GM10847 (cell line): ENCODE measurements around the gene LHX3.

Source experiments
- POLR2A ChIP-seq: IDR thresholded peaks from 2 replicates; pipeline ENCODE4 v1.6.1; 2011; ENCODE audit not compliant: insufficient read length; ENCODE audit errors: extremely low read depth

The LHX3 gene

DNA sequence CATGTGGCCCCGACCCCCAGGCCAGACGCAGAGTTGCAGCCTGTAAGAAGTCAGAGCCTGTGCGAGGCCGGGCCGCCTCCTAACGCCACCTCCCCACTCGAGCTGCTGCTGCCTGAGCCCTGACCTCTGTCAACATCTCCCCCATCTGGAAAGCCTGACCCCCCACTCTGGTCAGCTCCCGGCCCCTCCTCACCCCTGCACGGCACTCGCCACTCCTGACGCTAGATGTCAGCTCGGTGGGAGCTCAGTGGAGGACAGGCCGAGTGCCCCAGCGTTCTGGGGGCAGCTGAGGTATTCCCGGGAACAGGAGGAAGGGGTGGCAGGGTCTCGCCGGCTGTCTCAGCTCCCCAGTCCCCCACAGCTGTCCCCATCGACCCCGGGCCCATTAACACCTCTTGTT lies 19.9 kb downstream of the LHX3 start:
- TF ChIP-seq POLR2A, result no peak

DNA sequence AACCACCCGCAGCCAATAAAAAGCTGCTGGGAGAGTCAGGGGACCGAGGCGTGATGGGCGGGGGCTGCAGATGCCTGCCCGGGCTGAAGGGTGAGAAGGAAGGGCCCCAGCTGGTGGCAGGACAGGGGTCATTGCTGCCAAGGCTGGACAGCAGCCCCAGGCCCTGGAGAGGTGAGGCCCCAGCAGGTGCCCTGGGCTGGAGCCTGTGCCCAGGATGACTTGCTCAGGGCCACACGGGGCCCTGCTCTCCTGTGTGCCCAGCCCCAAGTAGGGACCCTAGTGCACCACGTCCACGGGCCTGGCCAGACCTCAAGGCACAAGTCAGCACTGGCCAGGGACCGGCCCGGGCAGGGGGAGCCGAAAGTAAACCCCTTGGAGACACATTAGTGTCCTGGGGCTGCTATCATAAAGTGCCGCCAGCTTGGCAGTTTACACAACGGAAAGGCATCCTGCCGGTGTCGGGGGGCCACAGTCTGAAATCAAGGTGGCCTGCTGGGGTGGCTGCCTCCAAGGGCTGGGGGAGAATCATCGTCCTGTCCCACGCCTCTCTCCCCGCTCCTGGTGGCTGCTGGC lies 22.0 kb downstream of the LHX3 start:
- no peak for TF ChIP-seq POLR2A

DNA sequence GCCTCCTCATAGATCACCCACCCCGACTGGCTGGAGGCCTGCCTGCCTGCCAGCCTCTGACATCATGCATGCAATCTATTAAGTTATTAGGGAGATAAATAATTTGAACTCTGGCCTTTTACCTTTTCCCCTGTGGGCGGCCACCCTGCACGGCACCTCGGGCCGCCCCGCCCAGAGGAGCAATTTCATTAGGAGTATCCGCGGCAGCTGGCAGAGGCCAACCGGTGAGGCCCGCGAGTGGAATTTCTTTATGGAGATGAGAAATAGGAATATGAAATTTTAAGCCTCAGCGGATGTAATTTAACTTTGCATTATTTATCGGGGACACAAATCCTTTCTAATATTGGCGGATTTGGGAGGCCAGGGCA lies 22.5 kb downstream of the LHX3 start:
- TF ChIP-seq POLR2A, result no peak

DNA sequence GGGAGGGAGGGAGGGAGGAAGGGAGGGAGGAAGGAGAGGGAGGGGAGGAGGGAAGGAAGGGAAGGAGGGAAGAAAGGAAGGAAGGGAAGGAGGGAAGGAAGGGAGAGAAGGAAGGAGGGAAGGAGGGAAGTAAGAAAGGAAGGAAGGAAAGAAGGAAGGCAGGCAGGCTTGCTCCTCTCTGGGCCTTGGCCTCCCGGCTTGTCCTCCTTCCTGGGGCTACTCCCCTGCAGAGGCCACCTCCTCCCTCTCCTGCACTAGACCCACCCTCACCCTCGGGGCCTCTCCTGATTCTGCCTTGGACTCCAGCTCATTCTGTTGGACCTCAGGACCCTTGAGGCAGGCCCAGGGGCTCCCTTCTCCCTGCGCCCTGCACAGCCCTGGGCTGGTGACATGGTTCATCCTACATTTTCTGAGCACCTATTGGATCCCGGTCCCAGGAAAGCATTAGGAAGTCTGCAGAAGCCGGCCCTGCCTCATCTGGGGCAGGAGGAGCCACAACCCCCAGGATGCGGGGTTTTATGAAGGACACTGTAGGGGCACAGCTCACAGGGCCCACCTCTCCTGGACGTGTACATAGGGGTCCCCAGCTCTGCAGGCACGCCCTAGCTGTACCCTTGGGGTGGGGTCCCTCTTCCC lies 23.0 kb downstream of the LHX3 start:
- TF ChIP-seq POLR2A, result no peak

DNA sequence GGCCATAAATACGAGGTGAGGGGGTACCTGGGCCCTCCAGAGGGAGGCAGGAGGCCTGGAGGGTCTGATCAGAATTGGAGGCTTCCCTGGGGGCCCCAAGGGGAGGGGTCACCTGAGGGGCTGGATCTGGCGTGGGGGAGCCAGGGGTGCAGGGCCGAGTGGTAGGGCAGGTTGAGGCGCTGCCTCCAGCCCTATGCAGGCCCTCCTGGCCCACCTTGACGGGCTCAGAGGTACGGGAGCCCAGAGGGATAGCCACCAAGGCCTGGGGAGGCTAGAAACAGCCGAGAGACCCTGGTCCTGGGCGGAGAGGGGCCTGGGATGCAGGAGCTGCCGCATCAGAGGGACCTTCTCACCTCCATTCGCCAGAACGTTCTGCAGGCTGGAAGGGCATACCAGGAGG lies 24.3 kb downstream of the LHX3 start:
- no peak for TF ChIP-seq POLR2A

DNA sequence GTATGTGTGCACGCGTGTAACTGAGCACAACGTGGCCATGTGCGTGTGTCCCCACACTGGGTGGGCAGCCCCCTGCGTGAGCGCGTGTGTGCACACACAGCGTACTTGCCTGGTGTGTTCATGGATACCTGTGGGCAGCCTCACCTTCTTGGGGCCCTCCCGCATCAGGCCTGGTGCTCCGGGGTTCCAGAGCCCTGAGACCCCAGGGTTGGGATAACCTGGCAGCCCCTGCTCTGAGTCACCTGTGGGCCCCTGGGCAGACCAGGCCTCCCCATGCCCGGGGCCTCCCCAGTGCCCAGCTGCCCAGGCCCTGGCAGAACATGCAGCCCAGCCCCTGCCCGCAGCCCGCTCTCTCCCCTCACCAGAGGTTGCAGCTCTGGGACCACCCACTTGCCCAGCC lies 25.2 kb downstream of the LHX3 start:
- no peak for TF ChIP-seq POLR2A

DNA sequence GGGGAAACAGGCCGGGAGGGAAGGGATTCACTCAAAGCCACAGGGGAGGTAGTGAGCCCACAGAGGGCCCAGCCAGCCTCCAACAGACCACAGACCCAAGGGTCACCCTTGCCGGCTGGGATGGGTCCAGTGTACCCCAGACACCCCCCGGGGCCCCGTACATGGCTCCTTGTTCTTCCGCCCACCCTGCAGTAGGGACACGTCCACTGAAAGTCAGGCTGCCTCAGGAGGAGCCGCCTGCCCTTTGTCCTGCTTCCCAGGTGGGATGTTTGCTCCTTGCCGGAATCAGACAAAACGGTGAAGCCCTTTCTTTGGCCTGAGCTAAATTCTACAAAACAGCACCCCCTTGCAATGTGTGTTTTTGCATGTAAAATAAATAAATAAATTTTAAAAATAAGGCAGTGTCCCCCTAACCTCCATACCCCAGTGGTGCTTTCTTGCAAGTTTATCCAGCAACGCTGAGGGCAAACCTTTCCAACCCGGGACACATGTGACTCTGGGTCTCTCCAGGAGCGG lies 25.8 kb downstream of the LHX3 start:
- TF ChIP-seq POLR2A, result no peak

DNA sequence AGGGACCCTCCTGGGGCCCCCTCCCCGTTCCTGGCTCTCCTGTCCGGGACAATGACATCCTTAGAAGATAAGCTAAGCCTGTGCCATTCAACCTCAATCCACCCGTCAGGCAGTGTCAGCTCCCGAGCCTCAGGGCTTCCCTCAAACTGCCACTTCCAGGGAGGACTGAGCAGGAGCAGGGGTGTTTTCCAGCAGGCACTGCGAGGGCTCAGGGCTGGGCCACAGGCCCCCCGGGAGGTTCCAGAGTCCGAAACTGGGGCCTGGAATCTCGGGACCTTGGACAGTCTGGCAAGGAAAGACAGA lies 26.2 kb downstream of the LHX3 start:
- no peak for TF ChIP-seq POLR2A

DNA sequence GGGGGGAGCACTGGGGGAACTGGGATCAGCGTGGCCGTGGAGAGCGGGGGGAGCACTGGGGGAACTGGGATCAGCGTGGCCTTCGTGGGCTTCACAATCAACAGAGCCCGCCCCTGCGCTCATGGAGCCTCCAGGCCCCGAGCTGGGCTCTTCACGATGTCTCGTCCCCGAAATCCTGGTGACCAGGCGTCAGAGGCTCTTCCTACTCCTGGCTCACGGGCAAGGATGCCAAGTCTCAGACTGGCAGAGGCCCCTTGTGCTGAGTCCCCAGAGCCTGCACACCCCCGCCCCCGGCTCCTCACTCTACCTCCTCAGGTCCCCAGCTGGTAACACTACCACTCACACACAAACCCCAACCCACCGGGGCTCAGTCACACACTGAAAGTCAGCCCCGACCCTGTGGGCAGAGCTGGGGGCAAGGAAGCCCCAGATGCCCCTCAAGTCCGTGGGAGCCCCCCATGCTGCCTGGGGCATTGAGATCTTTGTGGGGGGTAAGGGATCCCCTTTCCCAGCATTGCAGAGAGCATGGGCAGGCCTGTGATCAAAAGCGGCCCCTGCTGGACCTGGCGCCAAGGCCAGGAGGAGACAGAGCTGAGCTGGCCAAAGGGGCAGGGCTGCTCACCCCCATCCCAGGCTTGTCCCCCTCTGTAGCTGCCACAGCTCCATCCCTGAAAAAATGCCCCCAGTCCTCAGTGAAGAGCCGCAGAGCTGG lies 26.7 kb downstream of the LHX3 start:
- TF ChIP-seq POLR2A, result no peak

DNA sequence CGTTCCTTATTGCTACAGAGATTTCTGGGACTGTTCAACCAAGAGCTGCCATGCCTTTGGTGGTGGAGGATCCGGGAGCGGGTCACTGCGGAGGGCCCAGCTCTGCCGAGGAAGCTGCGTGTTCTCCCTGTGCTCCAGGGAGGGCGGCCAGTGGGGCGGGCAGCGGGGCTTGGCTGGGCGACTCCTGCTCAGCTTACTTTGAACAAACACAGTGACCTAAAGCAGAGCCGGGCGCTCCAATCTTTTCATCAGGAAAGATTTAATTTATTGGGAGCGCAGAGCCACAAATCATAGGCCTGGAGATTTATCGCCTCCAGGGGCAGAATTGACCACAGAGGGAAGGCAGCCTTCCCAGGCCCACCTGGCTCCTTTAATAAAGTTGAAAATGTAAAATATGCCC lies 27.7 kb downstream of the LHX3 start:
- no peak for TF ChIP-seq POLR2A

DNA sequence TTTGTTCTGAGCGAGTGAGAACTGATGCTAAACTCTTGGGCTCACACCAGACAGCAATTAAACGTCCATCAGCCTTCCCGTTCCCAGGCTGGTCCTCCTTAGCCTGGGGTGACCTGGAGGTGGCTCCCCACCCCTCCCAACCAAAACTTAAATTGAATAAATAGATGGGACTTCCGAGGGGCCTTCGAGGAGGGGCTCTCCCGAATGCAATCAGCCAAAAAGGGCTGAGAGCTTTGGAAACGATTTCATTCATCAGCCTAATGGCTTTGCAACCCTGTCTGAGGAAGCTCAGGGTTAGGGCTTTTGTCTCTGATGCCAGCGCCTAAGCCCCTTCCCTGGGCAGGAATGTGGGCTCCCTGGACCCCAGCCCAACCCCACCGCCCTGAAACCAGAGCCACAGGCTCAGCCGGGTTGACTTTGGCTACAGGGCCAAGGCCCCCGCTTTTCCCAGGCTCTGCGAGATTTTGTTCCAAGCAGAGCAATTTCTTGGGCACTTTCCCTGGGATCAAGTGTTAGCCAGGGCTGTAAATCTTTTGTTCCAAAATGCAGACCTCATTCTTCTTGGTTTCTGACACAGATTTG lies 29.2 kb downstream of the LHX3 start:
- TF ChIP-seq POLR2A, result no peak

DNA sequence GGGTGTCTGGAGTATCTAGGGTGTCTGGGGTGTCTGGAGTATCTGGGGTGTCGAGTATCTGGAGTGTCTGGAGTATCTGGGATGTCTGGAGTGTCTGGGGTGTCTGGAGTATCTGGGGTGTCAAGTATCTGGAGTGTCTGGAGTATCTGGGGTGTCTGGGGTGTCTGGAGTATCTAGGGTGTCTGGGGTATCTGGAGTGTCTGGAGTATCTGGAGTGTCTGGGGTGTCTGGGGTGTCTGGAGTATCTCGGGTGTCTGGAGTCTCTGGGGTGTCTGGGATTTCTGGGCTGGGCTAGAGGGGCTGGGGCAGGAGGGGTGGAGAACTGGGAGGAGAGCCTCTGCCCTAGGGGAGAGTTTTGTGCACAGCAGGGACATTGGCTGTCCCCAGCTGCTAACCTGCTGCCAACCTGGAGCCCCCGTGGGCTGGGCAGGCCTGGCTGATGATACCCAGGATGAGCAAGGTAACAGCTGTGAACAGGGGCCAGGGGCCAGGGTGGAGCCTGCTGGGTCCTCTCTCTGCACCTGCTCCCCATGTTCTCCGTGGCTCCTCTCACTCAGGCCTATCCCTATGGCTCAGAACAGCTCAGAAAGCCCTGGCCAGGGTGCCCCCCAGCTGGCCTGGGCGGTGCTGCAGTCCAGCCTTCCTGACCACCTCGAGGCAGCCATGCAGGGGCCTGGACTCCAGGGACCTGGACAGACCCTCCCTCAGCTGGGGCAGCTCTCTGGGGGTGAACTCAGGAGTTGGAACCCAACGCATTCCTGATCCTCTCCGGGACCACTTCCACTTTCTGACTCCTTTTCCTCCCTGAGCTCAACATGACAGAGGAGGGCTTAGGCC lies 29.9 kb downstream of the LHX3 start:
- TF ChIP-seq POLR2A, result no peak

DNA sequence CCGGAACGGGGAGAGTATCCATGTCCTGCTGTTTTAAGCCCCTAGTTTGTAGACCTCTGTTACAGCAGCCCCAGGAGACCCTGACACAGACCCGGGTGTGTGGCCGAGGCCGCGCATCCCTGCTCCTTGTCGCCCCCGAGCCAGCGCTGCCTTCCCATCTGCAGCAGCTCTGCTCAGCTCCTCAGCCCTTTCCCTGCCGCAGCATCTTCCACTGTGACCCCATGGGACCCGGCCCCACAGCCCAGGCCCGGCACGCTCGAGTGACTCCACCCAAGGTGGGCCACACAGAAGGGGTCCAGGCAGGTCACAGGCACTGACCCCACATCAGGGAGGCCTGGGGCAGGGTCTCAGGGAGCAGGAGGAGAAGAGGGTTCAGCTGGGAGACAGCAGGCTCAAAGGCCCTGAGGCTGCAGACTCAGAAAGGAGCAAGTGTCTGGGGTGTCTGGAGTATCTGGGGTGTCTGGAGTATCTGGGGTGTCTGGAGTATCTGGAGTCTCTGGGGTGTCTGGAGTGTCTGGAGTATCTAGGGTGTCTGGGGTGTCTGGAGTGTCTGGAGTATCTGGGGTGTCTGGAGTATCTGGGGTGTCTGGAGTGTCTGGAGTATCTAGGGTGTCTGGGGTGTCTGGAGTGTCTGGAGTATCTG lies 31.2 kb downstream of the LHX3 start:
- TF ChIP-seq POLR2A, result no peak

DNA sequence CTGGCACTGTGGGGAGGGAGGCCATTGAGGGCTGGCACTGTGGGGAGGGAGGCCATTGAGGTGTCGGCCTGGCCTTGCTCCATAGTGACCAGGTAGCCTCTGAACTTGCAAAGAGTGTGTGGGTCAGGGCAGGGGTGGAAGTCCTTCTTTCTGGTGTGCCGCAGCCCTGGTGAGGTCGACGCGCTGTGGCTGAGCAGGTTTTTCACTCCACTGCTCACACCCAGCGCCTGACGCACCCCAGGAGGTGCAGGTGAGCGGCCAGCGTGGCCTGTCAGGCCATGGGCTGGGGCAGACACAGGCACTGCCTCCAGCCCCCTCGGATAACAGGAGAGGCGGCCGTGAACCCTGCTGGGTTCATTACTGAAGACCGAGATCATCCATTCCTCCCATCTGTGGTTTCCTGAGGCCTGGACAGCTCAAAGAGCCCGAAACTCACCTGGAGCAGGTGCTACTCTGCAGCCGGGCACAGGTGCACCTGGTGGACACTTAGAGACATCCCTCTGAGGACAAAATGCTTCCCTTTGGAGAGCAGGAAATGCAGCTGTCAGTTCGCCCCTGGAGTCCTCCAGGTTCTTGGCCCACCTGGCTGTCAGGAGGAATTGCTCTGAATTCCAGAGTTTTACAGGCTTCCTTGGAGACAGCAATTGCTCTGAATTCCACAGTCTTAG lies 32.4 kb downstream of the LHX3 start:
- TF ChIP-seq POLR2A, result no peak
